Measurements from ENCODE around the gene TOMM40L. TPM values are rescaled to one million over a fixed set of nuclear protein-coding genes. Genes with fewer than 3 reads are reported as not detected.

Gene TOMM40L
- polyA plus RNA-seq, result 10 to 100 TPM in 2 of 3 donors, 1 to 10 TPM in 1; 3.8 to 12.6 (median 11.7) TPM

DNA sequence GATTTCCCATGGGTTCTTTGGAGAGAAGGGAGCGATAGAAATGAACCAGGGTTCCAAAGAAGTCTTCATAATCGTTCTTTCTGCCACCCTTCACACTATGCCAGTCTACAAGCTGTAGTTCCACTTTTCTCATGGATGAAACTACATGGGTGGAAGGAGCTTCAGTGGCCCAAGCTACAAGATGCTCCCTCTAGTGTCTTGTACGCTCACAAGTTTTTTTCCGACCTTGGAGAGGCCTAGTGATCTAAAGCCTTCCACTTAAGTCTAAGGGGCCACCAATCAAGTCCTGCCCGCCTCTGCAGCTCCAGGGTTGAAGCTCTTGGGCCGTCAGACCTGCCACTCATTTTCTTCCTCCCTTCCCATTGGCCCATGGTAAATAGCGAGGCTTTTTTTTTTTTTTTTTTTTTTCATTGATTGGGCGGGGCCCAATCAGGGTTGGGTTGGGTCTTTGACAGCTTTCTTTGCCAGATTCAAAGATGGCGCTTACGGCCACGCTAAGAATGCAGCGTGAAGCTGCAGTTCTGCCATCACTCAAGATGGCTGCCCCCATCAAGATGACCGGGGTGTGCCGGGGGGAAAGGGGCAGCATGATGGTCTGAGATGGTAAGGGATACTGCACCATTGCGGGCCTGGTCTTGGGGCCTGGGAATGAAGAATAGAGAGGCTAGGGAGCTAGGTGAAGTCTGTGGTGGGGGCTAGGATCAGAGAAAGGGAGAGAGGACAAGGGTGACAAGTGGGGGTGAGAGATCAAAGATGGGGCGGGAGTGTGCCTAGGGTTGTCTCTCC is at the start of gene TOMM40L:
TSS of gene TOMM40L (plus strand) at position 527 of the 786 bp plus-strand sequence. CDS start 430 bp downstream, outside the sequence.
- 4 to 11% (median 6%) methylated on average over 16 of the region's 16 CpGs for WGBS, 3 donors
- no peak within 1 kb of the TSS for H3K27ac ChIP-seq (ENCODE audit: low read depth, low read length)

DNA sequence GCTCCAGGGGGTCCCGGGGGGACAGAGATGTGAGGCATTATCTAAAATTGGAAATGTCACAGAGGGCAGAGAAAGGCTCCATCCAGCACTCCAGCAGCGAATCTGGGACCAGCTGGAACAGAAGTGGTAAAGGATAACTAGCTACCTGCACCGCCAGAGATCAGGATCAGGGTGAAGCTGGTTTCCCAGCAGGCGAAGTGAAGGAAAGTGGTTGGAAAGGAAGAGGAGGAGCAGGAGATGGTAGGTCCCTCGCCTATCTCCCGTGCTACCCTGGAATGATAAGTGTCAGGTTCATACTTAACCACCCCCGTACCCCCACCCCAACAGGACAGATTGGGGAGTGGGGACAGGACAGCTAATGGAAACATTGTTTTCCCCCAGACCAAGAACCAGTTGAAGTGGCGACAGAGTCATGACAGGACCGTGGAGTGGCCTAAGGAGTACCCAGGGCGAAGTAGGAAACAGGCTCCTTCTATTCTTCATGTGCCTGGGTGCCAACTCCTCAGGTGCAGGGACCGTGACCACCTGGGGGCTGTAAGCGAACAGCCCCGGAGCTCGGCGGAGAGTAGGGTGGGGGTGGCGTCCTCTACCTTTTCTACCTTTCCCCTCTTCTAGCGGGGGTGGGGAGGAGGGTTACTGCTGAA is 49.3 kb upstream of the TOMM40L start:
- no peak overlapping the region for H3K27ac ChIP-seq (ENCODE audit: low read depth, low read length)
- WGBS, 3 donors, result 10 to 18% (median 18%) methylated on average over 16 to 17 of the region's 17 CpGs

DNA sequence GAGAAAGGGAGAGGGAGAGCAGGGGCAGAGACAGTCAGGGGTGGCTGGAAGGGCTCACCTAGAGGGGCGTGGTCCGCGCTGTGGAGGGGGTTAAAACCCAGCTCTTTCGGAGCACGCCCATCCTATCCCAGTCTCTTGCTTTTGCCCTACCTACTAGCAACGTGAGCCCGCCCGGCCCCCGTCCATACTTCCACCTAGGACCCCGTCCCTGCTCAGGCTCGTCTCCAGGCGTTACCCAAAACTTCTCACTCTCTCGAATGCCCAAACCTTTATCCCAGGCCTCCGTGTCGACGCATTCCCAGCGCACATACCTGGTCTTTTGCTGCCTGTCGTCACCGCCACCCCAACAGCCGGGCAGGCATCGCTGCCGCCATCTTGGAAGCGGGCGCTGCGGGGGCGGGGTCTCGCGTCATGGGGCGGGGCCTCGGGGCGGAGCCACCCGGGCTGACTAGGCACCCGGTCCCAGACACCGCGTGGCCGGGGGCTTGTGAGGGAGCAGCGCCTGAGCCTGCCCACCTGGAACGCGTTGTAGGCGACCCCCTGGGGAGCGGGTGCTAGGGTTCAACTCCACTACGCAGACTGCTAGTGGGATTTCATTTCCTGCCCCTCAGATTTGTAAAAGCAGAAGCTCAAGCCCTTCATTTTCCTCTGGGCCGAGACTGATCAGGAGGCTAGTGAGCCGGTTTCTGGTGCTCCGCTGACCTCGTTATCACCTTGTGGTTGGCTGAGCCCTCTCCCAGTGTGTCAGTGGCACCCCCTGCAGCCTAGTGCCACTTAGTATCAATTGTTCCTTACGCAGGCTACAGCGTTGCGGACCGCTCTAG is 48.5 kb upstream of the TOMM40L start, which contains the start of gene B4GALT3:
TSS of gene B4GALT3 (minus strand) at position 396 of the 824 bp plus-strand sequence. CDS start 1,447 bp downstream, outside the sequence.
- WGBS, 3 donors, result 2 to 5% (median 5%) methylated on average over 50 of the region's 50 CpGs
- H3K27ac ChIP-seq (ENCODE audit: low read depth, low read length), result peak within 1 kb of the TSS; percentile 93

DNA sequence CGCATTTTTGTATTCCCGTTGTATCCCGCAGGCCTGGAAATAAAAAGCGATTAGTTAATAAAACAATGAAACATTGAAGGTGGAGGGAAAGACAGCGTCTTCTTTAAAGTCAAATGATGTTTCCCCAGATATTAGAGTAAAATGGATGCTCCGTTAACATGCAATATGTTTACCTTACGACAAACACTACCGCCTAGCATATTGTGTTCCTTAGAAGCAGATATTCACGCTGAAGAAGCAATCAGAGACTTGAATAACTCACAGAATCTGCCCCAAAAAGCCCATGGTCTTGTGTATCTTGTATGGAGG is 48.0 kb upstream of the TOMM40L start:
- H3K27ac ChIP-seq (ENCODE audit: low read depth, low read length), result no peak overlapping the region
- WGBS, 3 donors, result 35 to 72% (median 71%) methylated on average over 9 of the region's 9 CpGs

DNA sequence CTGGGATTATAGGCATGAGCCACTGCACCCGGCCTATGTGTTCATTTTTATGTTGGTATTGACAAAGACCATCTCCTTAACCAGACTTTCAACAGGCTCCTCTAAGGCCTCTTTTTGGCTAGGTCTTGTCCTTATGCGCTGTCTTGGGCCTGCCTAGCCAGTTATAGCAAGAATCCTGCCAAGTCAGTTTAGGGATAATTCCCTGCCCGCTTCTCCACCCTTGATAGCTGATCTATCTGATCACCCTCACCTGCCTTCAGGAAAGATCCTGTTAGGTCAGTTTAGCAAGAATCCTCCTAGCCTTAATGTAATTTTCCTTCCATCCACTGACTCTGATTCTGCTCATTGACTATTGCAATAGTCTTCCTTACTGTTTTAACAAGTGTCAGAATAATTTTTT is 46.2 kb upstream of the TOMM40L start:
- WGBS, 3 donors, result 93 to 97% (median 96%) methylated on average over 3 of the region's 3 CpGs

DNA sequence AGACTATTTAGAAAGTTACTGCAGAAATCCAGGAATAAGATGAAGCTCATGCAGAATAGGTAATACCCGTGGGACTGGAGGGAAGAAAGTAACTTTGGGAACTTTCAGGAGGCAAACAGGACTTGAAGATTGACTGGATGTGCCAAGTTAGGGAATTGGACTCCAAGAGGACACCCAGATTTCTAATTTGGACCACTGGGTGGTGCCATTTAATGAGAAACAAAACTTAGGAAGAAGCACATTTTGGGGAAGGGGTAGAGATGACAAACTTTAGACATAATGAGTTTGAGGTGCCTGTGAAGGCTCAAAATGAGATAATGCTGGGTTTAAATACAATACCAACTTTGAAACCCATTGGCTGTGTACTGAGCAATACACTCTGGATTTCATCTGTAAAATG is 45.2 kb upstream of the TOMM40L start:
- no peak overlapping the region for H3K27ac ChIP-seq (ENCODE audit: low read depth, low read length)

More for the DNA sequence above, 46.2 kb upstream of the TOMM40L start:
- no peak overlapping the region for H3K27ac ChIP-seq (ENCODE audit: low read depth, low read length)

DNA sequence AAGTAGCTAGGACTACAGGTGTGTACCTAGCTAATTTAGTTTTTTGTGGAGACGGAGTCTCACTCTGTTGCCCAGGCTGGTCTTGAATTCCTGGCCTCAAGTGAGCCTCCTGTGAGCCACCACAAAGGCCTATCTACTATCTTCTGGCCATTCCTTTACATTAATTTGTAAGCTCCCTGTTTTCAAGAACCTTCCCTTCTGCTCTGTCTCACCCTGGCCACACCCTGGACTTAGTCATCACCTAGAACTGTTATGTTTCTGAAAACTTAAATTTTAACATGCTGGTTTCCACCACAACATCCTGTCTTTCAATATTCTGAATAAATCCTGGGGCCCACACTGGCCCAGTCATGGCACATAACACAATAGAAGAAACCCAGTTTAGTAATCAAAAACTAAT is 43.6 kb upstream of the TOMM40L start:
- H3K27ac ChIP-seq (ENCODE audit: low read depth, low read length), result no peak overlapping the region
- 79 to 89% (median 84%) methylated on average over 1 of the region's 1 CpG for WGBS, 3 donors

More for the DNA sequence above, 45.2 kb upstream of the TOMM40L start:
- 54 to 72% (median 56%) methylated on average over 1 of the region's 1 CpG for WGBS, 3 donors

DNA sequence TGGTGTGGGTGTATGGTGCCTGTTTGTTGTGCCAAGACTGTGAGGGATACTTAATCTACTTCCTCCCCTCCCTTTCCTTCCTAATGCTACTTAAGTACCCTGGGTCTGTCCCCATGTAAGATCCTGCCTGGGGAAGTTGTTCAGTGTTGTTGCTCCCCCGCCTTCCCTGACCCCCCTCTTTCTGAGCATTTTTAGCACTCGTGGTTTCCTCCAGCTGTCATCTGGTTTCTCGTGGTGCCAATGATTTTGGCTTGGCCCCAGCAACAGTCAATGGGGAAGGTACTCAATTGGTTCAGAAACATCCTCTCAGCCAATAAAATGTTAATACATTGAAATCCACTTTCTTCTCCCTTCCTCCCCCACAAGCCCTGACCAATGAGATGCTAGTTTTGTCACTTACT is 40.6 kb upstream of the TOMM40L start:
- H3K27ac ChIP-seq (ENCODE audit: low read depth, low read length), result no peak overlapping the region
- WGBS, 3 donors, result 7 to 22% (median 14%) methylated on average over 3 of the region's 3 CpGs

DNA sequence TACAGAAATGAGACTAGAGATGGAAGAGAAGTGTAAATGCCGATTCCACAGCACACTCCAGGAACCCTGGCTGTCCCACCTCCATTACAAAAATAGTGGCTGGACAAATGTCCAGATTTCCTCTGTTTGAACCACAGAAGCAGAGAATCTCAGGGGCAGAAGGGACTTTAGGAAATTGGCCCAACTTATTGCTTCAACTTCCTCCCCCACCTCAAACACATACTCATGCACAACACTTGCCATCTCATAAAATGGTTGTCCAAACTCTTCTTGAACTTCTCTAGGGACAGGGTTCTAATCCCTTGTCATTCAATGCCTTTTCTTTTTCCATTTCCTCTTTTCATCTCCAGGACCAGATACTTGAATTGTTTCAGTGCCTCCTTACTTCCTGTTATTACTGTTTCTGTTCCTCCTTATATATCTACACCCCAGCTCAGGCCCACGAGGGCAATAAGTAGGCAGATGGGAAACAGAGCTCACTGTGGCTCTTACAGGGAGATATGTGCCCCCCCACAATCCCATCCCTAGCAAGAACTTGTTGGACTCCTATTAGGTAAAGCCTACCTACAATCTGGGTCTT is 40.0 kb upstream of the TOMM40L start:
- no peak overlapping the region for H3K27ac ChIP-seq (ENCODE audit: low read depth, low read length)
- 17 to 59% (median 28%) methylated on average over 2 of the region's 2 CpGs for WGBS, 3 donors

DNA sequence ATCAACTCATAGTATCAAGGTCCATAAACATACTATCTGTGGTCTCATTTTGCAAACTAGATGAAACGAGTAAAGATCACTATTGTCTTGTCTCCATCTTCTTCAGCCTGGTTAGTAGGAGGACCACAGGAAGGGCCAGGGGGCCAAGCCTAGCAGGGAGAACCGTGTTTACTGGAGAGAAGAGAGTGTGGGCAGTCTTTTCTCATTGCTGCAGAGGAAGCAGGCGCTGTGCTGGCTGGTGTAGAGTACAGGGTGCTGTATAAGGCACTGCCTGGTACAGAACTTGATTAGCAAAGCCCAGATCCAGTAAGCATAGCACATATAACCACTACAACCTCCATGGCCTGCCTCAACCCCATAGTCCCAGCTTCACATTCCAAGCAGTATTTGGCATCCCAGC is 38.5 kb upstream of the TOMM40L start:
- 69 to 71% (median 69%) methylated on average over 3 of the region's 3 CpGs for WGBS, 3 donors
- no peak overlapping the region for H3K27ac ChIP-seq (ENCODE audit: low read depth, low read length)

DNA sequence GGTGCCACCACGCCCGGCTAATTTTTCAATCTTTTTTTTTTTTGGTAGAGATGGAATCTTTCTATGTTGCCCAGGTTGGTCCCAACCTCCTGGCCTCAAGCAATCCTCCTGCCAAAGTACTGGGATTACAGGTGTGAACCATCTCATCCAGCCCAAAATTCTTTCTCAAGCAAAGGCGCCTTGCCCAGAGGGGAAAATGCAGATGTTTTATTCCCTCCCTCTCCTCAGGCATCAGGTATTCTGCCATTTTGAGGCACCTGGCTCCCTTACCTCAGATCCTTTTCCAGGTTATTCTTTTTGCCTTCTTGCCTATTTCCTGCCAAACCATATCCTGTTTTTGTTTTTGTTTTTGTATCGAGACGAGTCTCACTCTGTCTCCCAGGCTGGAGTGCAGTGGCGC is 37.5 kb upstream of the TOMM40L start:
- WGBS, 3 donors, result 66 to 85% (median 74%) methylated on average over 6 of the region's 6 CpGs
- H3K27ac ChIP-seq (ENCODE audit: low read depth, low read length), result no peak overlapping the region

DNA sequence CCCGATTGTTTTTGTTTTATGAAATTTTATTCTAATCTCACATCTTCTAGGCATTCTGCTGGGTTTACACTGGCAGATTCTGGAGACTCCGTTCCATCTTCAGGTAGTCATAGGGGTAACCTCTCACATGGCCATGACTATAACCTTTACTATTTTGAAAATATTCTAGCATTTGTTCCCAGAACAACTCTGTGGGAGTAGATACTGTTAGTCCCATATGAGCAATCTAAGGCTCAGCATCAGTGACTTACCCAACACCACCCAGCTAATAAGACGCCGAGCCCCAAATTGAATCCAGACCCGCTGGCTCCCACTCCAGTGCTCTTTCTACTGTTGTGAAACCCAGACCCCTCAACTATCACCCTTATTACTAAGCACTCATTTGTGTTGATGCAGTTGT is 36.8 kb upstream of the TOMM40L start:
- no peak overlapping the region for H3K27ac ChIP-seq (ENCODE audit: low read depth, low read length)
- WGBS, 3 donors, result 87 to 94% (median 88%) methylated on average over 5 of the region's 5 CpGs

DNA sequence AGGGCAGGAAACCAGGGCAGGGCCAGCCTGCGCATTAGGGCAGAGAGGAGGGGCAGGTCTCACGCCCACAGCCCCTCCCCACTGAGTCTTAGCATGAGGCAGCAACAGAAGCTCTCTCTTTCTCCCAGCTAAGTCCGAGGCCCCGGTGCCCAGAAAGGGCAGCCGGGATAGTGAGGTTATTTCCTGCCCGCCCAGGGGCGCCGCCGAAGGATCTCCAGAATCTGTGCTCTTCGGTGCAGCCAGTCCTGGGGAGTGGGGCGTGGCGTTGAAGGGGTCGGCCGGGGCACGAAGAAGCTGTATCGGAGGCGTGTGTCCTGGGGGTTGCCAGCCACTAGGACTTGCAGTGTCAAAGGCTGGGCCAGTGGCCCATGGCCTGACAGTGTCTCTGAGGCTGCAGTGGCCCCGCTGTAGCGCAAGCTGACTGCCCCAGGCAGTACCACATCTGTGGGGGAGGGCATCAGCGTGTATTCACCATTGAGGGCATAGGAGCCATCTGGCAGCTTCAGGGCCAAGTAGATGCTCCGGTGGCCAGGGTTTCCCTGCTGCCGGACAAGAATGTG is 34.8 kb upstream of the TOMM40L start:
- no peak overlapping the region for H3K27ac ChIP-seq (ENCODE audit: low read depth, low read length)
- WGBS, 3 donors, result 39 to 74% (median 69%) methylated on average over 22 of the region's 22 CpGs

DNA sequence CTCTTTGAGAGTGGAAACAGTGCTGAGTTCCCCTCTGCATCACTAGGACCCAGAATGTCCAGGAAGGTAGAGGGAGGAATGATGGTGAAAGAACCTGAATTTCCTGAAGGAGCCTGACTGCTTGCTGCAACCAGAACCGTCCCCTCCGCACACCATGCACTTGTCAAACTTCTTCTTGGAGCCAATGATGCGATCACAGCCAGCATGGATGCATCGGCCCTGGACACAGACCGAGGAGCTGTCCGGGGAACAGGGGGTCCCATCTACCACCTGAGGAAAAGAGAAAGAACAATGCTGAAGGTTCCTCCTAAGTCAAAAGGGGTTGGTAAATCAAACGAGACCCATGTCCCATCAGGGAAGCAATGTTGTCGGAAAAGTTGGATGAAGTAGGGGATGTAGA is 33.9 kb upstream of the TOMM40L start:
- 53 to 76% (median 69%) methylated on average over 8 of the region's 8 CpGs for WGBS, 3 donors
- no peak overlapping the region for H3K27ac ChIP-seq (ENCODE audit: low read depth, low read length)

DNA sequence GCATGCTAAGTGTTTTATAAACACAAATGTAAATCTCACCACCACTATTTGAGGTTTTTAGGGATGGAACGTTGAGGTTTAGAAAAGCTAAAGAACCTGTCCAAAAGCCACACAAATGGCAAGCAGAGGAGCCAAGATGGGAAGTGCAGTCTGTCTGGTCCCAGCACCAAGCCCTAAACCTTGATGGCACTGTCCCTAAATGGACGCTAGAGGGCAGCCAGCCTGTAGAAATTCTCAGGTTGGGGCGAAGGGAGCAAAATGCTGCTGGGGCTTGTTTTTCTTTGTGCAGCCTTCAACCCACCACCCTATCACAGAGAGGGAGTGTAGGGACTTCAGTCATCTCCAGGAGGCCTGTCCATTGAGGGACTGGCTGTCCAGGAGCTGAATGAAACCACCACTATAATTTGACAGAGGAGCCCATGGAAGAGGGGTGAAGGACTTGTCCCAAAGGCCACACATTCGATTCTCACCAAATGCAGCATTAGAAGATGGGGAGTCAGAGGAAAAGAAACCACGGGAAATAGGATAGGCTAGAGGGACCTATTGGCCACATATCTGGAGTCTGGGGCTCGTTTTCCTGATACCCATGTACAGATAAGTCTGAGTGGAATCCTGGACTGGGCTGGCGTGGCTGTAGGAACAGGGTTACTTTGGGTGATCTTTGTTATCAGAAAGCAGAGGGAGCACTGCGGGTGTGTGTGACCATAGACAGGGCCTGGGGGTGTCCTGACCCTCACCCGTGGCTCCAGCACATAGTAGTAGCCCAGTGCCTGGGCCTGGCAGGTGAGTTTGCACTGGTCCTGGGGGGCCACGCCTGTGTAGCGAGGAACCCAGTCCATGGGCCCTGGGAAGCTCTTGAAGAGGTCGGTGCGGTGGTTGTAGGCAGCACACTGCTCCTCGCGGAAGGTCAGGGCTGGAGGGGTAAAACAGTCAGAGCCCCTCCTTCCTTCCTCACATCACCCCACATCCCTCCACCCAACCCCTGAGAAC is 33.1 kb upstream of the TOMM40L start:
- H3K27ac ChIP-seq (ENCODE audit: low read depth, low read length), result no peak overlapping the region
- 48 to 54% (median 52%) methylated on average over 15 of the region's 15 CpGs for WGBS, 3 donors

DNA sequence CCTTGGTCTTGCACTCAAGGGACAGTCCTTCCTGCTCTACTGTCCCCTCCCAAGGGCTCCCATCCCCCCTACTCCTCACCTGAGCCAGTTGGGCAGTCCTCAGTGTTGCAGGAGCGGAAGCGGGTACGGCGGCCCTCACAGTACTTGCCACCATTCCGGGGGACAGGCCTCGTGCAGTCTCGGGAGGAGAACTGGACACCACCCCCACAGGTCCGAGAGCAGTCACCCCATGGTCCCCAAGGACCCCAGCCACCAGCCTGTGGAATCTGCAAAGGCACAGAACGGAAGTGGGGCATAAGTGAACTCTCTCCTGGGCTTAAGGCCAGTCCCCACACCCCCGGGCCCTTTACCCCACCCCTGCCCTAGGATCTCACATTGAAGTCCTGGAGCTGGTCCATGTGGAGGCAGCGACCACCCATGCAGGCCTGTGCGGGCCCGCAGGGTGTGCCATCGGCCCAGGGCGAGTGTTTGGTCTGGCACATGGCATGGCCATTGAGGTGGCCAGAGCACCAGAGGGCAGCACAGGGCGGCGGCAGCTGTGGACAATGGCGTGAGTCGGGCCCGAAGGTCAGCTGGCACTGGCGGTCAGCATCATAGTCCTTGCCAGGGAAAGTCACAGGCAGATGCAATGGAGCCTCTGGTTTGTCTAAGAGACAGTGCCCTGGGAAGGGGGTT is 32.2 kb upstream of the TOMM40L start:
- H3K27ac ChIP-seq (ENCODE audit: low read depth, low read length), result no peak overlapping the region
- 63 to 74% (median 73%) methylated on average over 21 of the region's 21 CpGs for WGBS, 3 donors

DNA sequence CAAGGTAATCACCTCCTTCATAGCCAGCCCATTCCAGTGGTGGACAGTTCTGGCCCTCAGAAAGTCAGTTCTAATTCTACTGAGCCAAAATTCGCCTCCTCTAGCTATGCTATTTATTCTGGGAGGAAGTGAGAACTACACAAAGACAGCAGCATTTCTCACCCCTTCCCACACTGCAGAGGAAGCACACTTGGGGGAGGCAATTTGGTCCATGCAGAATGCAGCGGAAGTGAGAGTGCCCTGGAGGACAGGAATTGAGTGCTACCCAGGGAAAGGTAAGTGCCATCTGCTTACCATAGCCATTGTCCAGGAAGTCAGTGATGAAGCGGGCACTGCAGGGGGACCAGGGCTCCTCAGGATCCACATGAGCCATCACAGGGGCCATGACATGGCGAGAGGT is 30.7 kb upstream of the TOMM40L start:
- no peak overlapping the region for H3K27ac ChIP-seq (ENCODE audit: low read depth, low read length)
- WGBS, 3 donors, result 73 to 79% (median 77%) methylated on average over 4 of the region's 4 CpGs

Data from adipose tissue (tissue), 3 donors.